ENCODE data around the gene POMT1.
"Not testable (repeated sequence)": the region's sequence is repeated elsewhere in the genome, so short reads cannot be mapped to it uniquely, and the experiment has no call there.

Gene POMT1

DNA sequence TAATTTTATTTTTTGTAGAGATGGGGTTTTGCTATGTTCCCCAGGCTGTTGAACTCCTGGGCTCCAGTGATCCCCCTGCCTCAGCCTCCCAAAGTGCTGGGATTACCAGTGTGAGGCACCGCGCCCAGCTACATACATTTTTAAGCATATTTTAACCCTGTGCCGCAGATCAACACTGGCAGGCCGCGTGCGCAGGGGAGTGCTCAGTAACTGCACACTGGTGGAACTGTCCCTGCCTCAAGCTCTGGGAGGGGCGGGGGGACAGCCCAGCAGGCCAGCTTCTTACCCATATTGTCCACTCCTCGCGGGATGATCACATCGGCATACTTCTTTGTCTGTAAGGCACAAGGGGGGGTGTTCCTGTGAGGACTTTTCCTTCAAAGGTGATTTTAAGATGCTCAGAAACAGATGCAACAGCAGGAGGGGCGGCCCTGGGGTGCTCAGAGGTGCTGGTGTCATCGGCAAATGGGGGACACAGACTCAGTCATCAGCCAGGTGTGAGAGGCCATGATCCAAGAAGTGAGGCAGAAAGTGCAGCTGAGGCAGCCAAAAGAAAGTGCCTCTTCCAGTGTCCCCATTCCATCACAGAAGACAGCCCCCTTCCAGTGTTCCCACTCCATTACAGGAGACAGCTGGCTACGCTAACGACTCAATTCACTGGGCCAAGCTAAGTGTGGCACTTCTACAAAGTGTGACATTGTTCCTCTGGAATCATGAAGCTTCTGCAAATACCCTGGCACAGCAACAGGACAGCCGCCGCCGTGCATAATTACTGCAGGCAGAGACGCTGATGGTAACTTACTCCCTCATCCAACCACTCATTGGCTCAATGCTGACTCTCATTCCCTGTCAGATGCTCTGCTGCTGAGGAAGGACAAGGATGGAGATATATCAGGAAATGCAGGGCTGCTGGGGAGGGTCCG lies 23.2 kb downstream of the POMT1 start:
- no peak for DNase-seq

DNA sequence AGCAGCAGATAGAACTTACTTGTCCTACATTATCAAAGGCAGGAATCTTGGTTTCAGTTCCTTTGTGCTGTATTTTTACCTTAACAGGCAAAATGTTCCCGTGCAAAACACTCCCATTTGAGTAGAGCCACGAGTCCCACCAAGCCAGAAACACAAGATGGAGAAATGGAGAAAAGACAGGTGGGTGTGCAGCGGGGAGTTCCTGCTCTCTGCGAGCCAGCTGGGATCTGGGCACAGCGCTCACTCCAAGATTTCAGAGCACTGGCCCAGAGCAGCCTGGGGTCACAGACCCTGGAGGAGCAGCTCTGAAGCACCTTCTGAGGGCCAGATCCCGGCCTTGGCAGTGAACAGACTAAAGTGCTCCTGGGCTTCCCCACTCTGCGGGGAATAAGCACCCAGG lies 25.5 kb downstream of the POMT1 start:
- DNase-seq: no peak

DNA sequence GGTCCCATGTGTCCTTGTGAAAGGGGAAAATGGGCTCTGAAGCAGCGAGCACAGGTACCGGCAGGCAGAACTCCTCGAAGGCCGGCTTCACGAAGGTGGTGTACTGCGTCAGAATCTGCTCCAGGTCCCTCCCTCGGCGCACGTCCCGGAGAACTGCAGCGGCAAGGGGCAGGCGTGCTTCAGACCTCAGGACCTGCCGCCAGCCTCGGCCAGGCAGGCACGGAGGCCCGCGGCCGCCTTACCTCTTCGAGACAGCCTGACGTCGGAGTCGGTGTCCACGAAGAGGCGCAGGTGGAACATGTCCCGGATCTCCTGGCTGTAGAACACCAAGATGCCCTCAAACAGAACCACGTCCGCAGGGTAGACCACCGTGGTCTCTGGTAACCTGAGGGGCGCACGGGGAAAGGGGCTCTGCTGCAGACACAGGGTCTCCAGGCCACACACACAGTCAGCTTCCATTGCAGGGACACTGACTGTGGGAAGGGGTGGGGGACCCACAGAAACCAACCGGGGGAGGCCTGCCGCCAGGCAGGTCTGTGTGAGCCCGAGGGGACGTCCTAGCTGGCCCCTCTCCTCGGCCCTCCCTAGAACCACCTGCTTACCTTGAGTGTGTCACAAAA lies 26.3 kb downstream of the POMT1 start:
- no peak for DNase-seq

DNA sequence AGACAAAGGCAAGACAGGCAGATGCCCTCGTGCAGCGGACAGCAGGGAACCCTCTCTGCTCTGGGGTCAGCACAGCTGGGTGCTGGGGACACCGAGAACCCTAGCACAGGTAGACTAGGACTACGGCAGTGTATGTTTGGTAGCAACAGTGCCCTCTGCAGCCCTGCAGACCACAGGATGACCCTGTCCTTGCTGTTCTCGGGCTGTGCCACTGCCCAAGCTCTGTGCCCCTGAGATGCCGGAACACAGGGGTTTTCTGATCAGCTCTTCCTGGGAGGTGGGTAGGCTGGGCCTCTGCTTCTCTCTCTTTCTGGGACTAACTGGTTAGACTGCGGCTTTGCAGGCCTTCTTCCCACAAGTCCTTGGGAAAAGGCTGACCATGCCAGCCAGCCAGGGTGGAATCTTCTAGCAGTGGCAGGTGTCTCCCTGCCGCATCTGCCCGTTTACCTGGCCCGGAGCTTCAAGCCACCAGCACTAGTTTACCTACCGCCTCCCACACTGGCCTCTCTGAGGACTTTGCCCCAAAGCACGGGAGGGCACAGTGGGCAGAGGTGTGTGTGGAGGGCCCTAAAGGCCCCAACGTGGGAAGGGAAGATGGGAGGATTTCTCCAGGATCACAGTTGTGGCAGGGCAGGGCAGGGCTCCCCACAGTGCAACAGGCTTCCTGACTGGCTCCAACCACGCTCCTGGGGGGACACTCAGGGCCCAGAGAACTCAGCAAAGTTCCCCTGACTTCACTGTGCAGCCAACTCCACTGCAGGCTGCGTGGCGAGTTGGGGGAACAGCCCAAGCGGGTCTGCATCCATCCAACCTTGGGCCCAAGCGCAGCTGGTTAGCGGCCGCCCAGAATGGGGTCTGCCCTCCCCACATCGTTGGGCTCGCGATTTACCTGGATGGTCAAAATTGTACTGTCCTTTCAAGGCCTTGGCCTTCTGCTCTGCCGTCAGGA lies 27.2 kb downstream of the POMT1 start:
- no peak for DNase-seq

DNA sequence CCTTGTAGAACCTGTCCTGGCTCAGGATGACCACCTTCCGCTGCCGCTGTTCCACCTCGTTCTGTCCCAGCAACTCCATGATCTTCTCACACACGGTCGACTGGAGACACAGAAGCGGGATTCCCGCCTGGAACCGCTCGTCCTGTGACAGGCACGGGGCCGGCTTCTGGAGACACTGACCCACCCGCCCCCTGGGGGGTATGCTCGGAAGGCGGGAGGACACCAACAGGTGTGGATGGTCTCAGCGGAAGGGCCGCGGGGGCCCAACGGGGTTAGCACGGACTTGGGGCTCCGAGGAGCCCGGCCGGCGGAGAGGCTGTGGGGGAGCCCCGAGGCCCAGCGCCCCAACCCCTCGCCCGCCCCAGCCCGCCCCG lies 27.8 kb downstream of the POMT1 start:
- DNase-seq: peak; percentile 23

DNA sequence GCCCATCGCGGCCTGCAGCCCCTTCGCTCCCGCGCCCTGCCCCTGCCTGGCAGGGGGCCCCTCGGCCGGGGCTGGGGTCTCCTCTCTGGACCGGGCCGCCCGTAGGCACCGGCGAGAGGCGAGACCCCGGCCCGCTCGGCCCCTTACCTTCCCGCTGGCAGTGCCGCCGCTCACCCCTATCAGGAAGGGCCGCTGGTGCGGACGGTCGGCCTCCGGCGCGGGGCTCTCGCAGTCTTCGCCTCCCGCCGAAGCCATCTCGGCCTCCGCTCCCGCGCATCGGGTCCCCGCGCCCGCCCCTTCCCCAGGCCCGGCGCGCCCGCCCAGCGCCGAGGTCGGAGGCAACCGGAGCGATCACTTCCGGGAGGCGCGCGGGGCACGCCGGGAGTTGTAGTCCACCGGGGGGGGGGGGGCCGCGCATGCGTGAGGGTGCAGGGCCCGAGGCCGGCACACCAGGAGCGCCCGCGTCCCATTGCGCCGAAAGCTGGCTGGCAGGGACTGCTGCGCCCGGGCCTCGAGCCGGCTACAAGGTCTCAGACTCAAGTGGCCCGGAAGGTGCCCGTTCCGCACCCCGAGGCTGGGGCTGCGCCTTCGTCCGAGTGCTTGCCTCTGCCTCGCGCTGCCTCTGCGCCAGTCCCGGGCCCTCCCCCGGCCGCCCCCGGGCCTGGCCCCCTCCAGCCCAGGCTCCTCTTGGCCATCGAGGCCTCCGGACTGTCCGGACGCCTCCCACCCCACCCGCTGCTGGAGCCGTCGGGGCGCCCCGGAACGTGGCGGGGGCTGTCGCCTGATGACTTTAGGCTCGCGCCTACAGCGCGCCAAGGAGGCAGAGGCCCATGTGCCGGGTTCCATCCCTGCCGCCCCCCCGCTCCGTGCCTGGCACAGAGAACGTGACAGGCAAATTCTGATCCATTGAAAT lies 28.5 kb downstream of the POMT1 start, which contains the start of gene UCK1:
TSS of gene UCK1 (minus strand) at position 344 of the 913 bp plus-strand sequence. CDS start at position 255, 89 bp downstream.
- peak; percentile 79 for DNase-seq

DNA sequence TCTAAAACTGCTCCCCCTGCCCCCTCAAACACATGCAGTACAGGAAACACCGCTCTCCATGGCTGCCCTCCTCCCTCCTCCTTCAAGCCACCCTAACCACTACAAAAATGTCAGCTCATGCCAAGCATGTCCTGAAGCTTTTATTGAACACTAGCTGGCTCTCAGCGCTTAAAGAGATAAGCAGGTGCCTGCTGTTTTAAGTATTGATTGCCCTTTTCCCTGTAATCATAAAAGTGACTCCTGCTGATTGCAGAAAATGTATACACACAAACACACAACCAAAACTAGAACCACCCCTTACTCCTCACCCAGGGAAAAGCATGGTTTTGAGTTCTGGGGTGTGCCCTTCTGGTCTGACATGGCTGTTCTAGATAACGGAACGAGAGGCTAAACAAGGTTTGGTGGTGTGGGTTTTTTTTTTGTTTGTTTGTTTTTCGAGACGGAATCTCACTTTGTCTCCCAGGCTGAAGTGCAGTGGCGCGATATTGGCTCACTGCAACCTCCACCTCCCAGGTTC lies 32.1 kb downstream of the POMT1 start:
- no peak for DNase-seq

DNA sequence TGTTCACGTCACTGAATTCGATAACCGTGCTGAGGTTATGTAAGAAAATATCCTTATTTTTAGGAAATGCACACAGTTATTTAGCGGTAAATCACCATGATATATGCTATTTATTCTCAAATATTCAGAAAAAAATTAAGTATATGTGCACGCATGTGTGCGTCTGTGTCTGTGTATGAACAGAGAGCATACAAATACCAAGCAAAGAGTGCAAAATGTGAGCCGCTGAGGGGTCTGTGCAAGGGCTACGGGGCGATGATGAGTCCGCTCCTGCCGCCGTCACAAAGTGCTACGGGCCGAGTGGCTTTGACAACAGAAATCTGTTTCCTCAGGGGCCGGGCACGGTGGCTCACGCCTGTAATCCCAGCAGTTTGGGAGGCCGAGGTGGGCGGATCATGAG lies 35.2 kb downstream of the POMT1 start:
- DNase-seq: no peak

DNA sequence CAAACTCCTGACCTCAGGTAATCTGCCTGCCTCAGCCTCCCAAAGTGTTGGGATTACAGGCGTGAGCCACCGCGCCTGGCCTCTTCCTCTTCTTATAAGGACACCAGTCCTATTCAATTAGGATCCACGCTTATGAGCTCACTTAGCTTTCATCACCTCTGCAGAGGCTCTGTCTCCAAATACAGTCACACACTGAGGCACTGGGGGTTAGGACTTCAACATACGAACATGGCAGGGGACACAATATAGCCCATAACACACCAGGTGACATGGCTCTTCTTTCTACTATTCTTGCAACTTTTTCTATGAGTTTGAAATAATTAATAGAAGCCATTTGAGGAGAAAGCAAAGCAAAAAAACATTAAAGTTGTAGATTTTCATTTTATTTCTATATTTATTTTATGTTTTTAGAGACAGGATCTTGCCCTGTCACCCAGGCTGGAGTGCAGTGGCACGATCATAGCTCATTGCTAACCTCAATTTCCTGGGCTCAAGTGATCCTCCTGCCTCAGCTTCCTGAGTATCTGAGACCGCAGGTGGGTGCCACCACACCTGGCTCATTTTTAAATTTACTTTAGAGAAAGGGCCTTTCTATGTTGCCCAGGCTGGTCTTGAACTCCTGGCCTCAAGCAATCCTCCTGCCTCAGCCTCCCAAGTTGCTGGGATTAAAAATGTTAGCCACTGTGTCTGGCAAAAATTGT lies 36.7 kb downstream of the POMT1 start:
- no peak for DNase-seq

DNA sequence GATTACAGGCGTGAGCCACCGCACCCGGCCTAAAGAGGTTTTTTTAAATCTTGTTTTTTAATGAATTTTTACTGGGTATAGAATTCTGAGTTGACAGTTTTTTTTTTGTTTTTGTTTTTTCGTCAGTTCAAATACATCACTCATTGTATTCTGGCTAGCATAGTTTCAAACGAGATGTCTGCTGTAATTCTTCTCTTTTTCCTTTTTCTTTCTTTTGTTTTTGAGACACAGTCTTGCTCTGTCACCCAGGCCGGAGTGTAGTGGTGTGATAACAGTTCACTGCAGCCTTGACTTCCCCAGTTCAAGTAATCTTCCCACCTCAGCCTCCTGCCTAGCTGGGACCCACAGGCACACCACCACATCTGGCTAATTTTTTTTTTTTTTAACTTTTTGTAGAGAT lies 40.4 kb downstream of the POMT1 start:
- DNase-seq: no peak

DNA sequence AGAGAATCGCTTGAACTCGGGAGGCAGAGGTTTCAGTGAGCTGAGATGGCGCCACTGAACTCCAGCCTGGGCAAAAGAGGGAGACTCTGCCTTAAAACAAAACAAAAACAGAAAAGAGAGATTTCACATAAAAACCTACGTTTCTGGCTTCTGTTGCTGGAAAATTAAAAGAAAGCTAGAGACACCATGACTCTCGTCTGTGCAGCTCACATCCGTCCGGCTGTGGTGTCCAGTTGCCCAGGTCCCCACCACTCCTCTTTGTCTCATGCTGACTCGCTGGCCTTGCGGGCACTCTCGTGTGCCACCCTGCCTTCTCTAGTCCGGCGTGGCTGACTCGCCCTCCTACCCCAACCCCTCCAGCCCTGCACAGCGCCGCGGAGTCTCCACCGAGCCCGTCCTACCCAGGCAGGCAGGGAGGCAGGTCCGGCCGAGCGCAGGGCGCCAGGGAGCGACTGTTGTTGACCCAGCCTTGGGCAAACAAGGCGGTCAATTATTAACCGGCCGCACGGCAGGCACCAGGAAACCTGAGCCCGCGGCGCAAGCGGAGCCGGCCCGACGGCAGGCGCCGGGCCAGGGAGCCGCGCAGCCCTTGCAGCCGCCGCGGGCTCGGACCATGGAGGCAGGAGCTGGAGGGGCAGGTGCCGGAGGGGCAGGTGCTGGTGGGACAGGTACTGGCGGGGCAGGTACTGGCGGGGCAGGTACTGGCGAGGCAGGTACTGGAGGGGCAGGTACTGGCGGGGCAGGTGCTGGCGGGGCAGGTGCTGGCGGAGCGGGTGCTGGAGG lies 42.5 kb downstream of the POMT1 start, which contains the start of gene PRRT1B:
TSS of gene PRRT1B (plus strand) at position 521 of the 783 bp plus-strand sequence. CDS start at position 614, 93 bp downstream.
- DNase-seq: no peak

DNA sequence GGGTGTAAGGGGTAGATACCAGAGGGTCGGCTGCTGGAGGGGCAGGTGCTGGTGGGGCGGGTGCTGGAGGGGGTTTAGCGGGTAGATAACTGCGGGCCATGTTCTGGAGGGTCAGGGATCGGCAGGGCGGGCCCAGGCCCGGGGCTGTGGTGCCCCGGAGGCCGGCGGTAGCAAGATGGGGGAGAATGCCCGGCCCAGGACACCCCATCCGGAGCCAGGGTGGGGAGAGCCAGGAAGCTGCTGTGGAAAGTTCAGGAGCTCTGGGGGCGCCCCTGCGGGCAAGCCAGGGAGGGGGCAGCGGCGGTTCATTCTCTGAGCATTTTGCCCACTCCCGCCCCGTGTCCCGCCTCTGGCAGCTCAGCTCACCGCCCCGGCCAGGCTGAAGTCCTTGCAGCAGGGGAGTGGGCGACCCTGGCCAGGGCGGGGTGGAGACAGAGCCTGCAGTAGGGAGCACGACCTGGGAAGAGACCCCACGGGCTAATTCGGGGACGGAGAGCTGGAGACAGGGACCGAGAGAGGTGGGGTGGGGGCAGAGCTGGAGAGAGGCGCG lies 43.1 kb downstream of the POMT1 start:
- DNase-seq: no peak

DNA sequence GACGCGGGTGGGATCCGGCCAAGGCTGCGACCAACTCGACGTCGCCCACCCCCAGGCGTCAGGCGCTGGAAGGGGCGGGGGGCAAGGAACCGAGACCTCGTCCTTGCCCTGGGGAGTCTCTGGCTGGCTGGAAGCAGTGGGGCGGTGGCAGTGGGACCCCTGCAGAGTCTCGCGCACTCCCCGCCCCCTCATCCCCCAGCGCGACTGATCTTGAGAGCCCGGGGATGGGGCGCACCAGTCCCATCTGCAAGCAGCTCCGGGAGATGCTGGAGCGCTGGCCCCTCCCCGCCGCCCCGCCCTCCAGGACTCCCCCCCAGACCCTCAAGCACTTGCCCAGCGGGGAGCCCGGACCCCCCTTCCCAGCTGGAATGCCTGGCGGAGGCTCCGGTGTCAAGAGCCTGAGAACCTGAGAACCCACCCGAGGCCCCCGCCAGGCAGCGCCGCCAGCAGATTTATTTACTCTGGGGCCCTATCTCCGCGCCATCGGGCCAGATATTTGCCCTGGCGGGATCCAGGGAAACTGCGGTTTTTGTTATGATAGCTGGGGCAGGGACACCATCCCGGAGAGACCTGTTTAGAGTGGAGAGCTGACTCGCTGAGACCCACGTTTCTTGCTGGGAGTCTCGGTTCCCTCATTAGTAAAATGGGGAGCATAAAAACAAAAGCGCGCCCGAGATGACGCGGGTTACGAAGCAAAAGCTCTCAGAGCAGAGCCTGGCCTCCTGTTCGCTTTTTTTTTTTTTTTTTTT lies 43.8 kb downstream of the POMT1 start:
- no peak for DNase-seq

DNA sequence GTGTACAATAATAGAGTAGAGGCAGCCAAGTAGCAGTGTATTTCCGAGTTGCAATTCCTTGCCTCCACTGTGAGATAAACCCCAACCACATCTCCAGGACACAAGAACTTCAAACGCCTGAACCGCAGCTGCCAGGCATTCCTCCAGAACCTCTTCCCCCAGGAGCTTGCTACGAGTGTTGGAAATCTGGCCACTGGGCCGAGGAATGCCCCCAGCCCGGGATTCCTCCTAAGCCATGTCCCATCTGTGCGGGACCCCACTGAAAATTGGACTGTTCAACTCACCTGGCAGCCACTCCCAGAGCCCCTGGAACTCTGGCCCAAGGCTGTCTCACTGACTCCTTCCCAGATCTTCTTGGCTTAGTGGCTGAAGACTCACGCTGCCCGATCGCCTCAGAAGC lies 46.5 kb downstream of the POMT1 start:
- not testable (repeated sequence) for DNase-seq

DNA sequence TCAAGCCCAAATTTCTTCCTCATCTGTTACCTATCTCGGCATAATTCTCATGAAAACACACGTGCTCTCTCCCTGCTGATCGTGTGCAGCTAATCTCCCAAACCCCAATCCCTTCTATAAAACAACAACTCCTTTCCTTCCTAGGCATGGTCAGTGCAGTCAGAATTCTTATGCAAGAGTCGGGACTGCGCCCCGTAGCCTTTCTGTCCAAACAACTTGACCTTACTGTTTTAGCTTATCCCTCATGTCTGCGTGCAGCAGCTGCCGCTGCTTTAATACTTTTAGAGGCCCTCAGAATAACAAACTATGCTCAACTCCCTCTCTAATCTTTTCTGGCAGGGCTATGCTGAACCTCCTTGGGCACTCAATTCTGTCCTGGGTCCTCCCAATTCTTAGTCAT lies 47.7 kb downstream of the POMT1 start:
- not testable (repeated sequence) for DNase-seq

DNA sequence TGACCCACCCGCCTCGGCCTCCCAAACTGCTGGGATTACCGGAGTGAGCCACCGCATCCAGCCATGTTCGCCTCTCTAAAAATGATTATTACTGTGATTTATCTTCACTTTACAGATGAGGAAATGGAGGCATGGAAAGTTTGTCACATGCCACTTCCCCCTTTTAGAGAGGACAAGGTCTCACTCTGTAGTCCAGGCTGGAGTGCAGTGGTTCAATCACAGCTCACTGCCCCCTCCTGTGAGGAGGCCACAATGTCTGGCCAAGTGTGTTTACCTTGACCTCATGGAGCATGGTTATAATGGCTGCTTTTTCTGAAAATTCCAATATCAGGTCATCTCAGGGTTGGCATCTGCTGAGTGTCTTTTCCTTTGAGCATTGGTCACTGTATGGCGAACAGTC lies 49.3 kb downstream of the POMT1 start:
- no peak for DNase-seq

DNA sequence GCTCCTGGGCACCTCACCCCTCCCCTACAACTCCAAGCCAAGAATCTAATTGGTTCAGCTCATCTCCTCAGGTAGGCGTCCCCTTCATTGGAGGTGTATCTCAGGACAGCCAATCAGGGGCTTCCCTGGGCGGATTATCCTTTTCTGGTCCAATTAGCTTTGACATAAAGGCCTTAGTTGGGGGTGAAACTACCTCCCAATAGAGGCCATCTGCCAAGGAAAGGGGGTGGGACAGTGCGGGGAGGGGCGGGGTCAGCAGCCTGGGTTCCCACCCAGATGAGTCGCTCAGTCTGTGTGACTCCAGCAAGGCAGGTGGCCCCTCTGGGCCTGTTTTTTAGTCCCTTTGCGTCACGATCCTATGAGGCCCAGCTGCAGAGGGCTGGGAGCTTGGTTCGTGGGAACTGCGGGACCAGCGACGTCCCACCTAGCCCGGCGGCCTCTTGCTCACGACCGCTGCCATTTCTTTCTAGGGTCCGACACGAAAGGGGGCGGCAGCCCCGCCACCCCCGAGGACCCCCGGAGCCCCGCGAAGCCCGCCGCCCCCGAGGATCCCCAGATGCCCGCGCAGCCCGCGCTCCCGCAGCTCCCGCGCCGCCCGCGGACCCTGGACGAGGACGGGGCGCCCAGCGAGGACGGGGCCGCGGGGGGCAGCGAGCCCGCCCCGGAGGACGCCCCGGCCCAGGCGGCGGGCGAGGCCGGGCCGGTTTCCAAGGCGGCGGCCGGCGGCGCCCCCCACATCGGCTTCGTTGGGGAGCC lies 51.5 kb downstream of the POMT1 start:
- peak; percentile 30 for DNase-seq

DNA sequence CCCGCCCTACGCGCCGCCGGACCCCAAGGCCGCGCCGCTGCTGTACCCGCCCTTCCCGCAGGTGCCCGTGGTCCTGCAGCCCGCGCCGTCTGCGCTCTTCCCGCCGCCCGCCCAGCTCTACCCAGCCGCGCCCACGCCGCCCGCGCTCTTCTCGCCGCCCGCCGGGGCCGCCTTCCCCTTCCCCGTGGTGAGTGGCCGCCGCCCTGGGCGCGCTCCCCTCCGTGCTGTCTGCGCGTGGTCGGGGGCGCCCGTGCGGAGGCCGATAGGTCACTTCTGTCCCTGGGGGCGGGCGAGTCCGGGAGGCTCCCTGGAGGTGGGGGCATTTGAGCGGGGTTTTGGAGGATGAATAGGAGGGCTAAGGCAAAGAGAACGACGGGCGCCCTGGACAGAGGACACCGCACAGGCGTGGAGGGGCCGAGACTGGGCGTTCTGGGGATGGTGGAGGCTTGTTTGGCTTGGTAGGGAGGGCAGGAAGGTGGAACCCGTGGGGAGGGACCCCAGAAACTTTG lies 52.2 kb downstream of the POMT1 start:
- no peak for DNase-seq

All from inflammatory macrophage treated with lipopolysaccharide for 4 hours (primary cell).